Colonic mucosa (tissue), 4 donors: Measurements from ENCODE around the gene PRPF6. TPM values are rescaled to one million over a fixed set of nuclear protein-coding genes. Genes with fewer than 3 reads are reported as not detected.

Source experiments
- DNase-seq: peaks from one replicate; pipeline ENCODE4 v3.0.0-alpha.2; 2020
- H3K27ac ChIP-seq: fragments of 200-600 bp; one replicate; pipeline ENCODE4 v1.8.0; 2021
- H3K27me3 ChIP-seq: fragments of 200-600 bp; one replicate; pipeline ENCODE4 v1.8.0; 2021
- H3K36me3 ChIP-seq: fragments of 200-600 bp; one replicate; pipeline ENCODE4 v1.8.0; 2021
- H3K4me1 ChIP-seq: fragments of 200-600 bp; one replicate; pipeline ENCODE4 v1.8.0; 2021; ENCODE audit warnings: mild to moderate bottlenecking
- H3K4me3 ChIP-seq: fragments of 200-600 bp; one replicate; pipeline ENCODE4 v1.8.0; 2021
- H3K9ac ChIP-seq, 2 donors: one replicate each; pipeline ENCODE4 v1.7.0; 2013; ENCODE audit warnings: control low read depth in 2 of 2, low read depth in 2 of 2, low read length in 2 of 2
- H3K9me3 ChIP-seq: fragments of 200-600 bp; one replicate; pipeline ENCODE4 v1.8.0; 2021
- intact Hi-C: fragments of 100-400 bp; cut with DNase I; formaldehyde crosslinking; loops from one replicate; pipeline ENCODE4 v1.14.1; 2022
- total RNA-seq, 2 donors: library from RNA; stranded (reverse); fragmentation: NEBNext Ultra II Directional in 1 of 2; extraction: Animal tissue kit (Norgen Biotek cat#: 25700) in 1 of 2; gene quantifications; one replicate each; pipeline ENCODE4 v1.2.1, GENCODE V29; 2021
- TF ChIP-seq, protein P1 (sequence below): fragments of 200-600 bp; IDR thresholded peaks from one replicate; pipeline ENCODE4 v1.8.0; 2022; ENCODE audit warnings: antibody characterized with exemption, mild to moderate bottlenecking
- donor health status: healthy.
- donor health status: DM: no; HTN: no; CAD: no.
- donor health status: DM: no; HTN: no; CAD: no.

Gene PRPF6
- total RNA-seq, 2 donors from 2014 or later = 53.0 to 68.6 TPM

DNA sequence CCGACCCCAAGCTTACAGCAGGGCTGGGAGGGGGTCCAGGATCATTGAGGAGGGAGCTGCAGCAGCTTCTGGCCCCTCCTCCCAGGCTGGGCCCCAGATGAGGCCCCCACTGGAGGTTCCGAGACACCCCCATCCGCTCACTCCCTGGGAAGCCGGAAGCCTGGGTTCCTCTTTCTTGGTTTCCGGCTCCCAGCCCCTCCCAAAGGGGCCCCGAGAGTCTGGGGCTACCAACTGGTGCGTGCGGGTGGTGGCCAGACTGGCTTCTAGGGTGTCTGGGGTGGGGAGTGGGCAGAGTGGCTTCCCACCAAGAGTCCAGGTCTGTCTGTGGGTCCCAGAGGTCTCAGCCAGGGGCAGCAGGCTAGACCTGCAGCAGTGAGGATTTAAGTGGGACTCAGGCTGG is 96.2 kb downstream of the PRPF6 start:
- DNase-seq = peak; percentile 50
- H3K9ac ChIP-seq = peak overlapping the region in 1 of 2 donors; percentile 15
- no peaks in the 10 kb centered on the region for H3K4me1 ChIP-seq
- peak overlapping the region; percentile 59 for H3K4me3 ChIP-seq
- no peaks in the 10 kb centered on the region for H3K36me3 ChIP-seq
- TF ChIP-seq, protein P1, sequence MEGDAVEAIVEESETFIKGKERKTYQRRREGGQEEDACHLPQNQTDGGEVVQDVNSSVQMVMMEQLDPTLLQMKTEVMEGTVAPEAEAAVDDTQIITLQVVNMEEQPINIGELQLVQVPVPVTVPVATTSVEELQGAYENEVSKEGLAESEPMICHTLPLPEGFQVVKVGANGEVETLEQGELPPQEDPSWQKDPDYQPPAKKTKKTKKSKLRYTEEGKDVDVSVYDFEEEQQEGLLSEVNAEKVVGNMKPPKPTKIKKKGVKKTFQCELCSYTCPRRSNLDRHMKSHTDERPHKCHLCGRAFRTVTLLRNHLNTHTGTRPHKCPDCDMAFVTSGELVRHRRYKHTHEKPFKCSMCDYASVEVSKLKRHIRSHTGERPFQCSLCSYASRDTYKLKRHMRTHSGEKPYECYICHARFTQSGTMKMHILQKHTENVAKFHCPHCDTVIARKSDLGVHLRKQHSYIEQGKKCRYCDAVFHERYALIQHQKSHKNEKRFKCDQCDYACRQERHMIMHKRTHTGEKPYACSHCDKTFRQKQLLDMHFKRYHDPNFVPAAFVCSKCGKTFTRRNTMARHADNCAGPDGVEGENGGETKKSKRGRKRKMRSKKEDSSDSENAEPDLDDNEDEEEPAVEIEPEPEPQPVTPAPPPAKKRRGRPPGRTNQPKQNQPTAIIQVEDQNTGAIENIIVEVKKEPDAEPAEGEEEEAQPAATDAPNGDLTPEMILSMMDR = no peak
- intact Hi-C loops = no loop called here
- peak overlapping the region; percentile 78 for H3K27ac ChIP-seq
- H3K9me3 ChIP-seq = no peaks in the 10 kb centered on the region
- H3K27me3 ChIP-seq = no peaks in the 10 kb centered on the region

- no peak for DNase-seq
- H3K9ac ChIP-seq = peak overlapping the region in 1 of 2 donors; percentile 15
- H3K36me3 ChIP-seq = no peaks in the 10 kb centered on the region
- peak overlapping the region; percentile 59 for H3K4me3 ChIP-seq
- H3K27me3 ChIP-seq = no peaks in the 10 kb centered on the region
- intact Hi-C loops = no loop called here
- peak overlapping the region; percentile 78 for H3K27ac ChIP-seq
- TF ChIP-seq, protein P1 = no peak
- no peaks in the 10 kb centered on the region for H3K4me1 ChIP-seq
- no peaks in the 10 kb centered on the region for H3K9me3 ChIP-seq
These were observed 96.6 kb downstream of the PRPF6 start for GRCh38 chr20:64077541-64077875.

GRCh38 chr20:64077876-64078551 is 97.1 kb downstream of the PRPF6 start:
- Histone ChIP-seq H3K36me3 (no peaks in the 10 kb centered on the region), H3K27ac (peak overlapping the region; percentile 78), H3K4me1 (no peaks in the 10 kb centered on the region), H3K9ac (peak overlapping the region; percentile 66 to 81), H3K4me3 (peak overlapping the region; percentile 59), H3K9me3 (no peaks in the 10 kb centered on the region), H3K27me3 (no peaks in the 10 kb centered on the region)
- intact Hi-C loops = no loop called here
- TF ChIP-seq, protein P1 = no peak
- DNase-seq = peak; percentile 46

DNA sequence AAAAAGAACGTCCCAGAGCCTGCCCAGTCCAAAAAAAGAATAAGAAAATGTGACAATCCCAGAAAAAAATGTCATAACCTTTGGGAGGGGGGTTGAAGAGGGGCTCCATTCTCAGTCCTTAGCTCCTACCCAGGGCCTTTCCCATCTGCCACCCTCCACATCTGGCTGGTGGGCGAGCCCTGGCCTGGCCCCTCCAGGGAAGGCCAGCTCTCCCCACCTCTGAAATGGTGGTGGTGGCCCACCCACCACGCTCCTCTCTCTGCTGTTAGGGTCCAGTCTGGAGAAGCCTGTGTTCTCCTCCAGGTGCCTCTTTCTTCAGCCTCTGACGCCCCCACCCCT is 98.0 kb downstream of the PRPF6 start:
- Histone ChIP-seq H3K4me3 (peak overlapping the region; percentile 59), H3K9ac (peak overlapping the region; percentile 66 to 81), H3K9me3 (no peaks in the 10 kb centered on the region), H3K36me3 (no peaks in the 10 kb centered on the region), H3K4me1 (peaks cover 2% of the 10 kb centered on the region), H3K27me3 (peaks cover 5% of the 10 kb centered on the region), H3K27ac (peak overlapping the region; percentile 78)
- intact Hi-C loops = no loop called here
- TF ChIP-seq, protein P1 = no peak
- no peak for DNase-seq

- Histone ChIP-seq H3K27ac (peak within 1 kb of the TSS; percentile 78), H3K4me1 (peaks cover 3% of the 10 kb centered on the region), H3K4me3 (peak within 1 kb of the TSS; percentile 59), H3K27me3 (peaks cover 11% of the 10 kb centered on the region), H3K36me3 (no peaks in the 10 kb centered on the region), H3K9ac (peak within 1 kb of the TSS; percentile 66 to 81), H3K9me3 (no peaks in the 10 kb centered on the region)
- TF ChIP-seq, protein P1 = no peak
- DNase-seq = peak; percentile 68
- intact Hi-C loops = no loop called here
These were observed 98.5 kb downstream of the PRPF6 start, which contains the start of gene RGS19 for GRCh38 chr20:64079273-64080012. Gene RGS19, minus strand, starts transcription at chr20:64079518. Its CDS starts 2,632 bp downstream, at chr20:64076886.
